Measurements from ENCODE around the gene PARD3. TPM values are rescaled to one million over a fixed set of nuclear protein-coding genes. Genes with fewer than 3 reads are reported as not detected.

Gene PARD3
- total and polyA plus RNA-seq, 10 of the 15 experiments (the other 5 are each of a cell fraction or from before 2014, with no cell fraction given) = 2.6 to 43.1 (median 13.9) TPM

DNA sequence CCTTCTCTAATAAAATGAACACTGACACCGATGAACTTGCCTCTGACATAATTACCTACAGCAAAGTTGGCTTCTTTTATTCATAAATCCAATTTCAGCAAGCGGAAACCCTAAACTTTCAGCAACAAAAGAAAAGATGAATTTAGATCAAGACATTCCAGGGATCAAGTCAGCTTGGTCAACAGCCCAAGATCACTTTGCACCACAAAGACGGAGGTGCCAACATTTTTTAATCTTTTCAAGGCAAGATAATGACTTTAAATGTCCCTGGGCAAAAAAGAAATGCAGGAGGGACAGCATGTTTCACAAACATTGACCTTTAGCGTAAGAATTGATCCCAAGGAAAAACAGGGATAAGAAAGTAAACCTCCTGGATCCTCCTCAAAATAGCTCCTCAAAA, 636.9 kb downstream of the PARD3 start:
- WGBS (ENCODE audit: insufficient coverage, insufficient replicate concordance, low lambda C conversion rate, missing lambda C conversion rate) = 41% methylated on average over 4 of the region's 4 CpGs
- no peak overlapping the region for H3K4me2 ChIP-seq (ENCODE audit: control insufficient read depth, insufficient read depth)
- ChIA-PET CTCF (interaction anchor here (0.7 kb wide), 1 partner anchor 23 kb away, joined by 3 read pairs; no protein-coding TSS in a partner anchor), SMC1A (ENCODE audit: uncharacterized antibody, unreplicated experiment) (interaction anchor here (1.1 to 2.4 kb wide), 4 partner anchors 14 to 846 kb away, joined by 3 to 5 read pairs (median 4); no protein-coding TSS in a partner anchor), RAD21 (ENCODE audit: unreplicated experiment) (no interaction called here), POLR2A (interaction anchor here (1.1 kb wide), 1 partner anchor 8 kb away, joined by 3 read pairs; no protein-coding TSS in a partner anchor)
- FAIRE-seq (no peak), DNase-seq (ENCODE audit: low read depth, low spot score) (no peak), ATAC-seq (no peak)
- TF ChIP-seq WRNIP1 (IDR thresholded peaks at IDR 0.05; ENCODE audit: borderline replicate concordance, low read depth, low read length) = no peak
- intact Hi-C loops (cut with micrococcal nuclease; ENCODE audit: unreplicated experiment) (no loop called here), in situ Hi-C loops (cut with MboI) (no loop called here)
- no peaks in the 10 kb centered on the region for H3K4me1 ChIP-seq (ENCODE audit: control insufficient read depth, insufficient read depth, low read length)
- no peaks in the 10 kb centered on the region for H3K9me3 ChIP-seq (replicated peaks; ENCODE audit: control insufficient read depth, insufficient read depth, low read length)
- no peaks in the 10 kb centered on the region for H3K79me2 ChIP-seq (ENCODE audit: control insufficient read depth, insufficient read depth, low read length)
- no peaks in the 10 kb centered on the region for H3K27me3 ChIP-seq (replicated peaks in 1 of 2; ENCODE audit: control insufficient read depth in 2 of 2, insufficient read depth in 2 of 2, low read length in 1 of 2)
- H3K27ac ChIP-seq (ENCODE audit: control insufficient read depth, insufficient read depth) = no peak overlapping the region
- no peak overlapping the region for H3K9ac ChIP-seq (ENCODE audit: control insufficient read depth, insufficient read depth, low read length)
- H3K4me3 ChIP-seq = no peak overlapping the region
- no peaks in the 10 kb centered on the region for H4K20me1 ChIP-seq (ENCODE audit: control insufficient read depth, insufficient read depth)
- BruUV-seq (replicated peaks) = no TSS peak
- no peaks in the 10 kb centered on the region for H3K36me3 ChIP-seq (ENCODE audit: control insufficient read depth in 2 of 2, insufficient read depth in 2 of 2, low read length in 1 of 2)
- H2AFZ ChIP-seq (ENCODE audit: control insufficient read depth, low read depth, low read length) = no peak overlapping the region

DNA sequence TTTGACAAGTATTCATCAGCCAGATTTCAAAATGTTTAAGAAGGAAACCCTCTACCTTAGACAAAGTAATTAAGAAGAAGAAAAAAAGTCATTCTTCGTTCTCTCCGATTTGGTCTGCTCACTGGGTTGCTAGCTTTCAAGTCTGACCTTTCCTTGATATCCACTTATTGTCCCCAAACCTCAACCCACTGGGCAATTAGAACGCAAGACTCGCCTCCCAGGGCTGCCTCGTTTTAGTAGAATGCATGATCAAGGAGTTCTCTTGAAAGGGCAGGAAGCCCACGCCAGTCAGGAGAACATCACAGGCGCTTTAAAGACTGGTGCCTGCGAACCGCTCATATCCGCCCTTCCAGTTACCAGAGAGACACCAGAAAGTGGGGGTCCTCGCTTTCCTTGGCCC, 637.7 kb downstream of the PARD3 start:
- ATAC-seq (no peak), FAIRE-seq (no peak), DNase-seq (ENCODE audit: low read depth, low spot score) (no peak)
- RAD21 ChIA-PET (ENCODE audit: unreplicated experiment) = no interaction called here
- in situ Hi-C loops (cut with MboI) = no loop called here
- H3K4me2 ChIP-seq (ENCODE audit: control insufficient read depth, insufficient read depth) = no peak overlapping the region
- H3K36me3 ChIP-seq (ENCODE audit: control insufficient read depth in 2 of 2, insufficient read depth in 2 of 2, low read length in 1 of 2) = no peaks in the 10 kb centered on the region
- no peaks in the 10 kb centered on the region for H3K4me1 ChIP-seq (ENCODE audit: control insufficient read depth, insufficient read depth, low read length)
- SMC1A ChIA-PET (ENCODE audit: uncharacterized antibody, unreplicated experiment) = interaction anchor here (0.9 to 2.4 kb wide), 6 partner anchors 9 to 41 kb away, joined by 3 to 5 read pairs (median 4); no protein-coding TSS in a partner anchor
- H3K9me3 ChIP-seq (replicated peaks; ENCODE audit: control insufficient read depth, insufficient read depth, low read length) = no peaks in the 10 kb centered on the region
- H3K27ac ChIP-seq (ENCODE audit: control insufficient read depth, insufficient read depth) = no peak overlapping the region
- no TSS peak for BruUV-seq (replicated peaks)
- no peak overlapping the region for H2AFZ ChIP-seq (ENCODE audit: control insufficient read depth, low read depth, low read length)
- no peaks in the 10 kb centered on the region for H3K27me3 ChIP-seq (replicated peaks in 1 of 2; ENCODE audit: control insufficient read depth in 2 of 2, insufficient read depth in 2 of 2, low read length in 1 of 2)
- H3K4me3 ChIP-seq = no peak overlapping the region
- H4K20me1 ChIP-seq (ENCODE audit: control insufficient read depth, insufficient read depth) = no peaks in the 10 kb centered on the region
- intact Hi-C loops (cut with micrococcal nuclease; ENCODE audit: unreplicated experiment) = no loop called here
- CTCF ChIA-PET = interaction anchor here (1.6 kb wide), 1 partner anchor 11 kb away, joined by 4 read pairs; no protein-coding TSS in a partner anchor
- 33% methylated on average over 11 of the region's 11 CpGs for WGBS (ENCODE audit: insufficient coverage, insufficient replicate concordance, low lambda C conversion rate, missing lambda C conversion rate)
- no peaks in the 10 kb centered on the region for H3K79me2 ChIP-seq (ENCODE audit: control insufficient read depth, insufficient read depth, low read length)
- H3K9ac ChIP-seq (ENCODE audit: control insufficient read depth, insufficient read depth, low read length) = no peak overlapping the region
- POLR2A ChIA-PET = interaction anchor here (1.1 kb wide), 1 partner anchor 9 kb away, joined by 3 read pairs; no protein-coding TSS in a partner anchor
- TF ChIP-seq JUND (IDR thresholded peaks at IDR 0.05; ENCODE audit: low read depth, low read length) (no peak), CBX3 (IDR thresholded peaks at IDR 0.05; ENCODE audit: borderline replicate concordance, low read depth) (no peak), TBL1XR1 (IDR thresholded peaks at IDR 0.05; ENCODE audit: low read depth, low read length) (no peak), GATAD2B (conservative IDR thresholded peaks at IDR 0.05; ENCODE audit: low read depth) (no peak), CREM (IDR thresholded peaks at IDR 0.05; ENCODE audit: low read depth) (no peak), FOS (IDR thresholded peaks at IDR 0.05; ENCODE audit: borderline replicate concordance, extremely low read depth, insufficient read length) (no peak), SREBF2 (IDR thresholded peaks at IDR 0.05; ENCODE audit: low read length) (no peak), SUZ12 (IDR thresholded peaks at IDR 0.05; ENCODE audit: unreplicated experiment) (no peak), TCF3 (IDR thresholded peaks at IDR 0.05; ENCODE audit: borderline replicate concordance, insufficient read depth, low read depth, low read length) (no peak), CBX5 (IDR thresholded peaks at IDR 0.05; ENCODE audit: low read depth) (no peak)
- TF ChIP-seq, protein P1, sequence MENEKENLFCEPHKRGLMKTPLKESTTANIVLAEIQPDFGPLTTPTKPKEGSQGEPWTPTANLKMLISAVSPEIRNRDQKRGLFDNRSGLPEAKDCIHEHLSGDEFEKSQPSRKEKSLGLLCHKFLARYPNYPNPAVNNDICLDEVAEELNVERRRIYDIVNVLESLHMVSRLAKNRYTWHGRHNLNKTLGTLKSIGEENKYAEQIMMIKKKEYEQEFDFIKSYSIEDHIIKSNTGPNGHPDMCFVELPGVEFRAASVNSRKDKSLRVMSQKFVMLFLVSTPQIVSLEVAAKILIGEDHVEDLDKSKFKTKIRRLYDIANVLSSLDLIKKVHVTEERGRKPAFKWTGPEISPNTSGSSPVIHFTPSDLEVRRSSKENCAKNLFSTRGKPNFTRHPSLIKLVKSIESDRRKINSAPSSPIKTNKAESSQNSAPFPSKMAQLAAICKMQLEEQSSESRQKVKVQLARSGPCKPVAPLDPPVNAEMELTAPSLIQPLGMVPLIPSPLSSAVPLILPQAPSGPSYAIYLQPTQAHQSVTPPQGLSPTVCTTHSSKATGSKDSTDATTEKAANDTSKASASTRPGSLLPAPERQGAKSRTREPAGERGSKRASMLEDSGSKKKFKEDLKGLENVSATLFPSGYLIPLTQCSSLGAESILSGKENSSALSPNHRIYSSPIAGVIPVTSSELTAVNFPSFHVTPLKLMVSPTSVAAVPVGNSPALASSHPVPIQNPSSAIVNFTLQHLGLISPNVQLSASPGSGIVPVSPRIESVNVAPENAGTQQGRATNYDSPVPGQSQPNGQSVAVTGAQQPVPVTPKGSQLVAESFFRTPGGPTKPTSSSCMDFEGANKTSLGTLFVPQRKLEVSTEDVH (IDR thresholded peaks at IDR 0.05; ENCODE audit: low read depth, partially characterized antibody) = no peak
- TF ChIP-seq, protein P2, sequence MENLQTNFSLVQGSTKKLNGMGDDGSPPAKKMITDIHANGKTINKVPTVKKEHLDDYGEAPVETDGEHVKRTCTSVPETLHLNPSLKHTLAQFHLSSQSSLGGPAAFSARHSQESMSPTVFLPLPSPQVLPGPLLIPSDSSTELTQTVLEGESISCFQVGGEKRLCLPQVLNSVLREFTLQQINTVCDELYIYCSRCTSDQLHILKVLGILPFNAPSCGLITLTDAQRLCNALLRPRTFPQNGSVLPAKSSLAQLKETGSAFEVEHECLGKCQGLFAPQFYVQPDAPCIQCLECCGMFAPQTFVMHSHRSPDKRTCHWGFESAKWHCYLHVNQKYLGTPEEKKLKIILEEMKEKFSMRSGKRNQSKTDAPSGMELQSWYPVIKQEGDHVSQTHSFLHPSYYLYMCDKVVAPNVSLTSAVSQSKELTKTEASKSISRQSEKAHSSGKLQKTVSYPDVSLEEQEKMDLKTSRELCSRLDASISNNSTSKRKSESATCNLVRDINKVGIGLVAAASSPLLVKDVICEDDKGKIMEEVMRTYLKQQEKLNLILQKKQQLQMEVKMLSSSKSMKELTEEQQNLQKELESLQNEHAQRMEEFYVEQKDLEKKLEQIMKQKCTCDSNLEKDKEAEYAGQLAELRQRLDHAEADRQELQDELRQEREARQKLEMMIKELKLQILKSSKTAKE (IDR thresholded peaks at IDR 0.05; ENCODE audit: low read depth, poor library complexity, severe bottlenecking) = no peak

Measured in GM12878 (cell line).